GM08714 (cell line): ENCODE measurements around the gene CNP.
"Not testable (repeated sequence)": the region's sequence is repeated elsewhere in the genome, so short reads cannot be mapped to it uniquely, and the experiment has no call there.

Experiments
- H3K4me3 ChIP-seq: fragments of 200-500 bp; sonication (Bioruptor generic); 2 replicates; pipeline ENCODE4 v1.5.1; 2014; ENCODE audit warnings: mild to moderate bottlenecking, low read length, inconsistent platforms
- ZNF274 ChIP-seq: IDR thresholded peaks from 2 replicates; pipeline ENCODE4 v1.6.1; 2012; ENCODE audit warnings: mild to moderate bottlenecking, low read depth, low read length

The CNP gene

GRCh38 chr17:41966463-41967140 lies at the start of gene CNP:
Gene CNP (plus strand): TSS chr17:41966795. CDS start chr17:41966885, 90 bp downstream.
- TF ChIP-seq ZNF274 = no peak
- peak within 1 kb of the TSS; percentile 86 for H3K4me3 ChIP-seq

- peak overlapping the region; percentile 77 for H3K4me3 ChIP-seq
- no peak for TF ChIP-seq ZNF274
Measured at GRCh38 chr17:41917192-41917591, 49.4 kb upstream of the CNP start.

GRCh38 chr17:41917679-41918313 lies 48.8 kb upstream of the CNP start:
- no peak for TF ChIP-seq ZNF274
- H3K4me3 ChIP-seq = peak overlapping the region; percentile 77

- TF ChIP-seq ZNF274 = no peak
- peak within 1 kb of the TSS; percentile 77 for H3K4me3 ChIP-seq
Measured at GRCh38 chr17:41918314-41919164, 48.1 kb upstream of the CNP start, which contains the start of gene ACLY. Gene ACLY (minus strand): TSS chr17:41918951. CDS start chr17:41913873, 5,078 bp downstream.

- no peak for TF ChIP-seq ZNF274
- peak overlapping the region; percentile 25; the same call in 1 of the 2 replicates for H3K4me3 ChIP-seq
Measured at GRCh38 chr17:41919165-41919817, 47.3 kb upstream of the CNP start.

- no peak for TF ChIP-seq ZNF274
- H3K4me3 ChIP-seq = no peak overlapping the region
Measured at GRCh38 chr17:41919840-41920579, 46.6 kb upstream of the CNP start.

GRCh38 chr17:41920580-41920955 lies 46.0 kb upstream of the CNP start:
- H3K4me3 ChIP-seq = no peak overlapping the region
- TF ChIP-seq ZNF274 = no peak

GRCh38 chr17:41925991-41926590 lies 40.5 kb upstream of the CNP start:
- H3K4me3 ChIP-seq = no peak overlapping the region
- TF ChIP-seq ZNF274 = no peak

- H3K4me3 ChIP-seq = no peak overlapping the region
- TF ChIP-seq ZNF274 = no peak
Measured at GRCh38 chr17:41928693-41929251, 37.8 kb upstream of the CNP start.

GRCh38 chr17:41930009-41930832 lies 36.4 kb upstream of the CNP start, which contains the start of gene ODAD4:
Gene ODAD4 (plus strand): TSS chr17:41930617. CDS start chr17:41930724, 107 bp downstream.
- no peak for TF ChIP-seq ZNF274
- H3K4me3 ChIP-seq = peak within 1 kb of the TSS; percentile 61

- peak overlapping the region; percentile 61 for H3K4me3 ChIP-seq
Measured at GRCh38 chr17:41930833-41931156, 35.8 kb upstream of the CNP start.

GRCh38 chr17:41931715-41932114 lies 34.9 kb upstream of the CNP start:
- not testable (repeated sequence) for H3K4me3 ChIP-seq
